ENCODE data around the gene DYRK2.

Gene DYRK2

DNA sequence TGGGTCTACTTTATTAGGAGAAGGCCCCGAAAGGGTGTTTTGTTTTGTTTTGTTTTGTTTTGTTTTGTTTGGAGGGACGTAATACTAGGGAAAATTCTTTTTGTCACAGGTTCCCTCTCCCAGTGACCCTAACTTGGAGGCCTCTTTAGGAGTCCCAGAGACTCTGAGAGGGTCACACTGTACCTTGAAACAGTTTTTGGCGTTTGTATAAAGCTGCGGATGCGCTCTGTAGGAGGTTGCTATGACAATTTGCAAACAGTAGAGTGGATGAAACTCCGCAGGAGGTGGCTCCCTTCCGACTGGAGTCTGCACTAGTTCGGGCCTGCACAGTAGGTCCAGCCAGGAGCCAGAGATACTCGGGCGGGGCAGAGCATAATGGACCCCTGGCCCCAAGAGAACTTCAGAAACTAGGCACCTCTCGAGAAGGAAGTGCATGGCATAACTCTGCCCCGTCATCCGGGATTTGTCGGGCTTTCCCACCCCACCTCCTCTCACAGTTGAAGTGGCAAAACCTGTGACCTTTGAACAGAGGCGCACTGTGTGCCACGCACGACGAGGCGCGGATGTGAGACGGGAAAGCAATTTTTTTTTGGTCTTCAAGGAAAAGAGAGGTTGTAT is 1.3 kb upstream of the DYRK2 start:
- no peak for DNase-seq

- DNase-seq: peak; percentile 33
Measured at GRCh38 chr12:67647799-67648520, 585 bp upstream of the DYRK2 start.

DNA sequence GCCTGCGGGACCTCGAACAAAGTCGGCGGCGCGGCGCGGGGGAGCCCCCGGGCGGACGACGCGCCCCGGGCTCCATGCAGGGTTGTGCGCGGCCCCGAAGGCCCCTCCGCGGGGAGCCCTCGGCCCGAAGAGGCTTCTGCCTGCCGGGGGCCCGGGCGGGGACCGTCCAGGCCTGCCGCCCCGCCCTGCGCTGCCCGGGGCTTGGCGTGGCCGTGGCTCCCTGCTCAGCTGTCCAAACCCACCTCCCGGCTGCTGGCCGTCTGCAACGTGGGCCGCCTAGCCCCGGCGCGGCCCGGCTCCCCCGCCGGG is 670 bp downstream of the DYRK2 start:
- DNase-seq: no peak

DNA sequence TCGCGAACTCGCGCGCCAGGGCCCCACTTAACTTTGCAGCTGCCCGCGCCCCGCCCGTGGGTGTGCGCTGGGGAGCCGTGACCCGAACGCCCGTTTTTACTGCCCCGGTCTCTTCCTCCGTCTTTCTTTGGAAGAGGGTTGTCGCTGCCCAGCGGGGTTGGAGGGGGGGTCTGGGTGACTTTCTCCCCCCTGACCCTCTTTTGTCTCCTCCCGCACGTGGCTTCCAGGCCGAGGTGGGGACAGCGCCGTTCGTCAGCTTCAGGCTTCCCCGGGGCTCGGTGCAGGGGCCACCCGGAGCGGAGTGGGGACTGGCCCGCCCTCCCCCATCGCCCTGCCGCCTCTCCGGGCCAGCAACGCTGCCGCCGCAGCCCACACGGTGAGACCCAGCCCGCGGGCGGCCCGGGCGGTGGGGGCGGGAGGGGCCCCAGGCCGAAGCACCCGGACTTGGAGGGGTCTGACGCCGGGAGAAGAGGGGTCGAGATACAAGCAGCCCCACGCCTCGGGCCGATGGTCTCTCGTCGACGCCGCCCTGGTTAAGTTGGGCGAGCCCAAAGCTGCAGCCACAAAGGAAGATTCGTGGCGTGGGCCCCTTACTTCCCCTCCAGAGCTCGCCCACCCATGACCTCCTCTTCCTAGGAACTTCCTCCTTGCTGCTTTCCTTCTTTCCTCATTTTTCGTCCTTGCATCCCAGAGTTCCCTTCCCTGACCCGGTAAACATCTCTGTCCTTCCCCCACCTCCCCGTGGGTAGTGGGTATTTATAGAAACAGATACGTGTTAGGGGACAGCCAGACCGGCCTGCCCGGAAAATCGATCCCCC is 1.2 kb downstream of the DYRK2 start:
- DNase-seq: no peak

GRCh38 chr12:67650388-67651131 is 2.0 kb downstream of the DYRK2 start:
- DNase-seq: no peak

GRCh38 chr12:67651132-67651695 is 2.7 kb downstream of the DYRK2 start:
- DNase-seq: no peak

DNA sequence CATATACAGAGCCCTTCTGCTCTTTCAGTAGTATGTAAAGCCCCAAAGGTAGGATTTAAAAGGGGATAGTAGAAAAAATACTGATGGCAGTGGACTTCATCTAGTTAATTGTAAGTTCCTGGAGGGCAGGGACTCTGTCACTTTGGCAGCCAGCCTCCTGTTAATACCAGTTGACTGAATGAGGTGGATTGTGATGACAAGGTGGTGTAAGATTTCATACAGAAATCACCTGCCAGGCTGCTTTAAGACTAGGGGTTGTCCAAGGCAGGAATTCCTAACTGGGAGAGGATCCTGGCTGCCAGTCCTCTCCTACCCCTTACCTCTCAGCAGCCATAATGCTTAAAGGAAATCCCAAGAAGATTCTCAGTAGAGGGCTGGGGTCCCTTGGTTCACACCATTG is 7.3 kb downstream of the DYRK2 start:
- no peak for DNase-seq

DNA sequence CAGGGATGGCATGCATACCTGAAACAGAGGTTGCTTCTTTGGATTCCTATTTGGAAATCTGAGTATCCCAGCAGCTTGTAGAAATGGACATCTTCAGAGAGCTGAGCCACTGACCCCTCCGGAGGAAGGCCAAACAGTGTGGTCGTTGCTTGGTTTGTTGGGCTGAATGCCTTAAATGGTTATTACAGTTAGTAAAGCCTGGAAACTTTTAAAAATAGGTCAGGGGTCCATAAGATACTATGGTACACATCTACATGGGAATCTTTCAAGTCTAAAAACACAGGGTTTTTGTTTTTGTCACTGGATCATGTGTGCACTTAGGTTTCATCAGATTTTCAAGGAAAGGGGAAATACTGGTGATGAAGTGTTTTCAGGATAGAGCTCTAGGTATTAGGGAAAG is 7.7 kb downstream of the DYRK2 start:
- no peak for DNase-seq

- DNase-seq: no peak
Measured at GRCh38 chr12:67658486-67658885, 9.9 kb downstream of the DYRK2 start.

DNA sequence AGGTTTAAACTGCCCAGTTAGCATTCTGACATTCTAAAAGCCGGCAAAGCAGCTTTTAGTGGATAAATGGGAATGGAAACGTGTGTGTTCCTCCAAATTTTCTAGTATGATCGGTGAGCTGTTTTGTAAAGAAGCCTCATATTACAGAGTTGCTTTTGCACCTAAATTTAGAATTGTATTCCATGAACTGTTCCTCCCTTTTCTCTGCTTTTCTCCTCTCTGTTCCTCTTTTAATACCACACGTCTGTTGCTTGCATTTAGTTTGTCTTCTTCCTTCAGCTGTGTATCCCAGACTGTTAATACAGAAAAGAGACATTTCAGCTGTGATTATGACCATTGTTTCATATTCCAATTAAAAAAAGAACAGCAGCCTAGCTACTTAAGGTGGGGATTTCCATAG is 10.7 kb downstream of the DYRK2 start:
- no peak for DNase-seq

GRCh38 chr12:67661311-67662021 is 12.9 kb downstream of the DYRK2 start:
- no peak for DNase-seq

GRCh38 chr12:67662910-67663538 is 14.5 kb downstream of the DYRK2 start:
- DNase-seq: no peak

DNA sequence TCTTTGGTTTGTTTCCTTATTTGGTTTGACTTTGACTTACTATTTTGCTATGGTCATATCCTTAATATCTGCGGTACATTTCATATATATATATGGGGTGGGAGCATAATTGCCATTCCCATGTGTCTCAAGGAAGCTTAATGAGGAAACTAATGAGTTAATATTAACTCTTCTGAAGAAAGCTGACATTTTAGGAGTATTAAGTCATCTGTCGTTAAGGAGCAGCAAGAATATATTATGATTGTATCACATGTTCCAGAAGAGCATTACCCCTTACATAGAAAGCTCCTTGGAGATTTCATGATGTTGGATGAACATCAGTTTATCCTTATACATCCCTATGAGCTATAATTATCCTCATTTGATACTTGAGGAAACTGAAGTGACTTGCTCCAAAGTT is 15.6 kb downstream of the DYRK2 start:
- no peak for DNase-seq

DNA sequence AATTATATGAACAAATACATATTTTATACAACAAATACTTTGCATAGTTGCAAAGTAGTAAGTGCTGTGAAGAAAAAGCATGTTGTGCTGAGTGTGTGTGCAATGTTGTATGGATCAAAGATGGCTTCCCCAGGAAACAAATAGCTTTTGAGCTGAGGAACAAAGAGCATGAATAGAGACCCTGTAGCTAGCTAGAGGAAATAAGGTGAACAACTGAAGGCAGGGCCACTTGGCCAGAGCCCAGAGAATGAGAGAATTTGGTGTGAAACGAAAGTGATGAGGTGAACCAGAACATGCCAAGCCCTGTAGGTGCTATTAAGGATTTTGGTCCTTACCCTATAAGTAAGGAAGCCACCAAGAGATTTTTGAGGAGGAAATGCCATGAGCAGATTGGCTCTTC is 17.1 kb downstream of the DYRK2 start:
- no peak for DNase-seq

DNA sequence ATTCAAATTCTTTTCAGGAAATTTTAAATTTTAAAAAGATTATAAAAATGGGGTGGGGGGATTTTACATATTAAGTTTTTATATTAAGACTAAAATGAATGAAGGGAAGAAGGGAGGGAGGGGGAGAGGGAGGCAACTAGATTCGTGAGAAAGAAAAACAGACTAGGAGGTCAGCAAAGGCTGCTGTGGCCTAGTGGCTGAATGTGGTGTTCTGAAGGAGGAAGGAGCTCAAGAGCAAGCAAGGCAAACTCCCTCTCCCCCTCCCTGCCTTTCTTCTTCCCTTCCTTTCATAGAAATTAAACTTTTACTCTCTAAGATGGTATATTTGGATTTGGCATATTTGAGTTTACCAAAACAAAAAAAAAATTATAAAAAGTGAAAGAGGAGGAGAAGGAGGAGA is 18.1 kb downstream of the DYRK2 start:
- DNase-seq: no peak

DNA sequence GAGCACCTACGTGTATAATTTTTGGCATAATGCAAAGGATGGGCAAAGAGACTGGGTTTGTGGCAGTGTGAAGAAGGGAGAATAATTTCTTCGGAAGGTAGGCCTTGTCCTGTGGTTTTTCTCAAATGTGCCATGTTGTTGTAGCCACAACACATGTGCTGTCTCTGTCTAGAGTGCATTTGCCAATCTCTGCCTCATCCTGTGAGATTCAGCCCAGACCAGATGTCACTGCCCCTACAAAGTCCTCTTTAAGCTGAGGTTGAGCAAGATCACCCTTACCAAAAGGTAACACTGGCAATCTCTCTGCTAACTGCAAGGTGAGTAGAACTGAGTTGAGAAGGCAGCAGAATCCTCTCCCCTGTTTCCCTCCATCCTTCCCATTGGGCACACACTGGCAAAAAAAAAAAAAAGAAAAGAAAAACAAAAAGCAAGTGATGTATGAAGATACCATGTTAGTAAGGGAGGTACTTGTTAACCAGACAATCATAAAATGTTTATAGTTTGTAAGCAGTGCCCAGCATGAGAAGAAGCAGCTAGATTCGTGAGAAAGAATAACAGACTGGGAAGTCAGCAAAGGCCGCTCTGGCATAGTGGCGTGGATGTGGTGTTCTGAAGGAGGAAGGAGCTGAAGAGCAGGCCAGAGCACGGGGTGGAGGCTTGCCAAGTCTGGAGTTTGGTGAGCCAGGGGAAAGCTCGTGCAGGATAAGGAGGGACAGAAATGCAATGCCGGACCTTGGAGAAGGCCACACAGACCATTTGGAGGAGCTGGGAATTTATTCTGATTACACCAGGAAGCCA is 18.9 kb downstream of the DYRK2 start:
- DNase-seq: no peak

DNA sequence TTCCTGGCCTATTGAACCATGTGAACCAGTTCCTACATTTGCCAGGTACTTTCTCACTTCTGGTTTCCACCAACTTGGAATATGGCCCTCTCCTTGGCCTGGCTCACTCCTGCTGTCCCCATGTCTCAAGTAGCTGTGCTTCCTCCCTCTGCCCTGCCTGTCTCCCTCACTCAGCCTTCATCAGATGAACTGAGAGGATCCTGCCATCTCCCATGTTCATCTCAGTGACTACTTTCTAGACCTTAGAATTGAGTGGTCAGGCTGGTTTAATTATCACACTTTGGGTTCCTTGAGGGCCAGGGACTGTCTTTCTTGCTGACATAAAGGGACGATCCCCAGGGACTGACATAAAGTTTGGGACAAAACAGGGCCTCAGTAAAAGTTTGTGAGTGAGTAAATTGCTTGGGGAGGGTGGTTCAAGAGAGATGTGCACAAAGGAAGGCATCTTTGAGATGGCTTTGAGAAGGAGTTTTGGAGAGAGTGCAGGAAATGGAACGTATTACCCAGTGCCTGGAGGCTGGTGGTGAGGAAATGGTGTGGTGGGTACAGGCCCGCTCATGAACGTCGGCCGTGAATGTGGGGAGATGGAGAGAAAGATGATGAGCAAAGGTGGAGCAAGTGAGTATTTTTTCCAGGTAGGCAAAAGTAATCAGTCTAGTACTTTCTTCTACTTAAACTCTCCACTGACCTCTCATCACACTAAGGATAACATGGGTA is 20.8 kb downstream of the DYRK2 start:
- no peak for DNase-seq

DNA sequence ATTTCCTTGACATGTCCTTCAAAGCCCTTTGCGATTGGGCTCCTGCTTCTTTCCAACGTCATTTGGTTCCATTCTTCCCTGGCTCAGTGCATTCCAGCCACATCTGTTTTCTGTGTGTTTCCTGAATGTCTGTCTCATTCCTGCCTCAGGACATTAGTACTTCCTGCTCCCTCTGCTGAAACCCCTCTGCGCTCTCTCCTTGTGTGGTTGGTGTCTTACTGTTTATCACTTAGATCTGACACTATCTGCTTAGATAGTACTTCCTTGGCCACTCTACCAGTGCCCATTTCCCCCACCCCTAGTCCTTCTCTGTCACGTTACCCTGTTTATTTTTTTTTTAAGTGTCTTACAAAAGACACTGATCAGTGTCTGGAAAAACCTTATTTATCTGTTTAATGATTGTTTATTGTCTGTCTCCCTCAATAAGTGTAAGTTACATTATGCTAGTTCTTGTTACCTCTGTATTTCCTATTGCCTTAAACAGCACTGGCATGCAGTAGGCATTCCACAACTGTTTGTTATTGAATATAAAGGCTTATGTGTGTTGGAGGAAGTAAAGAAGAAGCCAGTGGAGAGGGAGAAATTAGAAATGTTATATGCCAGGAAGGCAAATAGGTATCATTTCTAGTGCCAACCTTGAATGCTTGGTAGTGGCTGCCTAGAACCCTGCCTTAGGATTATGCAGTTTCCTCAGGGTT is 21.5 kb downstream of the DYRK2 start:
- no peak for DNase-seq

GRCh38 chr12:67671419-67671818 is 22.9 kb downstream of the DYRK2 start:
- DNase-seq: no peak

GRCh38 chr12:67671892-67672291 is 23.3 kb downstream of the DYRK2 start:
- no peak for DNase-seq

Measured in KG1 (cell line).